Stomach (tissue), 9 donors: ENCODE measurements around the gene LIN52. TPM values are rescaled to one million over a fixed set of nuclear protein-coding genes. Genes with fewer than 3 reads are reported as not detected.

Experiments used
- DNase-seq, 2 donors: peaks; one replicate each; pipeline versions ENCODE4 v3.0.0 to v3.0.0-alpha.2; 2013 to 2019
- H3K27ac ChIP-seq, 5 donors: fragments of 200-600 bp in 4 of 5; sonication (generic) in 4 of 5; one replicate each; pipeline ENCODE4 v1.5.1; 2013 to 2019; ENCODE audit warnings: mild to moderate bottlenecking in 1 of 5, moderate library complexity in 1 of 5
- H3K27me3 ChIP-seq, 3 donors: fragments of 200-600 bp; sonication (generic); one replicate each; pipeline ENCODE4 v1.5.1; 2017 to 2019; ENCODE audit warnings: mixed run types in 1 of 3
- H3K36me3 ChIP-seq, 4 donors: fragments of 200-600 bp; sonication (generic); 1 replicate in 3 of 4; 2 replicates in 1 of 4; pipeline ENCODE4 v1.5.1; 2016 to 2019
- H3K4me1 ChIP-seq, 4 donors: fragments of 200-600 bp; sonication (generic); one replicate each; pipeline ENCODE4 v1.5.1; 2016 to 2019
- H3K4me3 ChIP-seq, 4 donors: fragments of 200-600 bp; sonication (generic) in 3 of 4; one replicate each; pipeline ENCODE4 v1.5.1; 2016 to 2019; ENCODE audit warnings: mild to moderate bottlenecking in 1 of 4
- H3K9me3 ChIP-seq, 4 donors: fragments of 200-600 bp; sonication (generic); one replicate each; pipeline ENCODE4 v1.5.1; 2016 to 2019
- EP300 ChIP-seq: sonication (generic); formaldehyde crosslinking; IDR thresholded peaks from one replicate; pipeline ENCODE4 v1.6.1; 2017; ENCODE audit warnings: antibody characterized with exemption
- POLR2A ChIP-seq, 4 donors: fragments of 450-650 bp; IDR thresholded peaks; one replicate each; pipeline ENCODE4 v1.6.1; 2016; ENCODE audit warnings: antibody characterized with exemption in 4 of 4, control low read depth in 2 of 4, mild to moderate bottlenecking in 1 of 4, moderate library complexity in 1 of 4
- POLR2AphosphoS5 ChIP-seq, 3 donors: sonication (generic); formaldehyde crosslinking; IDR thresholded peaks; one replicate each; pipeline ENCODE4 v1.6.1; 2016; ENCODE audit warnings: antibody characterized with exemption in 3 of 3
- WGBS, 5 donors: extraction: QIAGEN DNeasy Blood & Tissue Kit in 3 of 5; methylation state at CpG; one replicate each; pipeline versions ENCODE4 v1.1.5 to v1.1.7; 2013 to 2018; 5-methylcytosine and 5-hydroxymethylcytosine counted together
- intact Hi-C: fragments of 100-400 bp; cut with DNase I; formaldehyde crosslinking; loops from one replicate; pipeline ENCODE4 v1.15.1; 2023; ENCODE audit warnings: low total_unique reads
- polyA plus RNA-seq, 3 donors: library from polyadenylated mRNA; stranded (reverse); fragments of 200-250 nt; gene quantifications; one replicate each; pipeline ENCODE4 v1.2.3, GENCODE V29; 2013
- total RNA-seq, 5 donors: library from RNA; depleted of rRNA; stranded (reverse); fragments of >200 nt; gene quantifications; one replicate each; pipeline versions ENCODE4 v1.1.0 to v1.2.3, GENCODE V29; 2014 to 2016
- TF ChIP-seq, protein P1 (sequence below), 7 experiments: fragments of 450-650 bp in 4 of 7; fragments of 200-600 bp in 3 of 7; sonication (generic) in 3 of 7; IDR thresholded peaks; one replicate each; pipeline ENCODE4 v1.5.1; 2016 to 2019; ENCODE audit warnings: antibody characterized with exemption in 7 of 7, control low read depth in 2 of 7, mild to moderate bottlenecking in 1 of 7
- donor health status: healthy with polysubstance abuse.
- donor health status: Bipolar disorder and iron deficiency.
- donor health status: healthy.

Gene LIN52
- total and polyA plus RNA-seq, 8 donors, result 0.87 to 16.7 (median 6.9) TPM

DNA sequence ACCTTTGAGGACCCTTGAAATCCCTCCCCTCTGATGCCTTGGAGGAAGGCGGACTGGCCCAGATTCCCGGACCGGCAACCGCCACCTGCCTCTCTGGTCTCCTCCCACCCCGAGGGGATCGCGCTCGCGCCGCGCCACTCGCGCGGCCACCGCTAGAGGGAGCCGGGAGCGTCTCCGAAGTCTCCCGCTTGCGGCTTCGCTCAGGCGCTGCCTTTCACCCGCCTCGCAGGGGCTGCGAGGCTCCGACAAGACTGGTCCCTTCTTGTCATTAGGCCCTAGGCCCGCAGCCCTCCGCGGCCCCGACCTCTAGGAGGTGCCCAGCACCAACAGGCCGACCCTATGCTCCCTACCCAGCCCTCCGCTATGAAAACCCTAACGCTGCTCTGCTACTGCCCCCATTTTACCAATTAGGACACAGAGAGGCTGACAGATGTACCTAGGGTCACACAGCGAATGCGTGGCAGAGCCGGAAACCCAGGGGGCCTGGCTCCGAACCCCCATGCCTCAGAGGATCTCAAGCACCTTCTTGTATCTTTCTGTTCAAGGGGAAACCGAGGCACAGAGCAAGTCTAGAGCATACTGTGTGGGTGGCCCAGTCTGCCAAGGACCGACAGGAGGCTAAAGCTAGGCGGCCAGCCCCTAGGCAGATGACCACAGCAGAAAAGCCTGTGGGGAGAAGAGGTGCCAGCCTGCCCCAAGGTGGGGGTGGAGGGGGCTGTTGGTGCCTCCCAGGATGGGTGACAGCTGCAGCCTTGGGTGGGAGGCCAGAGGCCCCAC, 133.1 kb downstream of the LIN52 start:
- Histone ChIP-seq H3K9me3 (no peaks in the 10 kb centered on the region), H3K36me3 (no peaks in the 10 kb centered on the region), H3K4me1 (peaks cover 6 to 11% (median 9%) of the 10 kb centered on the region in 4 donors), H3K27ac (no peak overlapping the region), H3K4me3 (peak overlapping the region; percentile 9 to 36 (median 22)), H3K27me3 (peaks cover 7 to 74% (median 35%) of the 10 kb centered on the region in 3 donors)
- WGBS, 5 donors, result 11 to 25% (median 13%) methylated on average over 14 to 40 of the region's 40 CpGs
- DNase-seq, result peak; percentile 77 to 87
- intact Hi-C loops, result no loop called here
- TF ChIP-seq POLR2A (IDR thresholded peaks at IDR 0.05), result no peak
- TF ChIP-seq EP300, result no peak
- TF ChIP-seq, protein P1, sequence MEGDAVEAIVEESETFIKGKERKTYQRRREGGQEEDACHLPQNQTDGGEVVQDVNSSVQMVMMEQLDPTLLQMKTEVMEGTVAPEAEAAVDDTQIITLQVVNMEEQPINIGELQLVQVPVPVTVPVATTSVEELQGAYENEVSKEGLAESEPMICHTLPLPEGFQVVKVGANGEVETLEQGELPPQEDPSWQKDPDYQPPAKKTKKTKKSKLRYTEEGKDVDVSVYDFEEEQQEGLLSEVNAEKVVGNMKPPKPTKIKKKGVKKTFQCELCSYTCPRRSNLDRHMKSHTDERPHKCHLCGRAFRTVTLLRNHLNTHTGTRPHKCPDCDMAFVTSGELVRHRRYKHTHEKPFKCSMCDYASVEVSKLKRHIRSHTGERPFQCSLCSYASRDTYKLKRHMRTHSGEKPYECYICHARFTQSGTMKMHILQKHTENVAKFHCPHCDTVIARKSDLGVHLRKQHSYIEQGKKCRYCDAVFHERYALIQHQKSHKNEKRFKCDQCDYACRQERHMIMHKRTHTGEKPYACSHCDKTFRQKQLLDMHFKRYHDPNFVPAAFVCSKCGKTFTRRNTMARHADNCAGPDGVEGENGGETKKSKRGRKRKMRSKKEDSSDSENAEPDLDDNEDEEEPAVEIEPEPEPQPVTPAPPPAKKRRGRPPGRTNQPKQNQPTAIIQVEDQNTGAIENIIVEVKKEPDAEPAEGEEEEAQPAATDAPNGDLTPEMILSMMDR (IDR thresholded peaks at IDR 0.05), result peak in 5 of 7 experiments; percentile 52 to 92 (median 89)

DNA sequence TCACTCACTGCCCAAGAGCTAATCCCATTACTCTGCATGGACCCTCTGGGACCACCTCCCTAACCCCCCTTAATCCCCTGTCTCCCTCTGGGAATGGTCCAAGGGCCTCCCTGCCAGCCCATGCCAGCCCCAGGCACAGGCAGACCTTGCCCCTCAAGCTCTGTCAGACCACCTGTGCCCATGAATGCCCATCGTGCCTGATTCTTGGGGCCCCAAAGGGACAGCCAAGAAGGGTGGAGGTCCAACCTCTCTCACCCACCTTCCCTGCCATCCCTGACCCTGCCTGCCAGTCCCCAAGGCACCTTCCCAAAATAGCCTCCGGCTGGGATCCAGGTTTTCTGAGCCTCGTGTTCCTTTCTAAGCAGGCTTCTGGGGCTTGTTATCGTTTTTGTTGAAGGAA, 133.7 kb downstream of the LIN52 start:
- intact Hi-C loops, result no loop called here
- 47 to 64% (median 63%) methylated on average over 4 of the region's 4 CpGs for WGBS, 5 donors
- no peak for TF ChIP-seq EP300

DNA sequence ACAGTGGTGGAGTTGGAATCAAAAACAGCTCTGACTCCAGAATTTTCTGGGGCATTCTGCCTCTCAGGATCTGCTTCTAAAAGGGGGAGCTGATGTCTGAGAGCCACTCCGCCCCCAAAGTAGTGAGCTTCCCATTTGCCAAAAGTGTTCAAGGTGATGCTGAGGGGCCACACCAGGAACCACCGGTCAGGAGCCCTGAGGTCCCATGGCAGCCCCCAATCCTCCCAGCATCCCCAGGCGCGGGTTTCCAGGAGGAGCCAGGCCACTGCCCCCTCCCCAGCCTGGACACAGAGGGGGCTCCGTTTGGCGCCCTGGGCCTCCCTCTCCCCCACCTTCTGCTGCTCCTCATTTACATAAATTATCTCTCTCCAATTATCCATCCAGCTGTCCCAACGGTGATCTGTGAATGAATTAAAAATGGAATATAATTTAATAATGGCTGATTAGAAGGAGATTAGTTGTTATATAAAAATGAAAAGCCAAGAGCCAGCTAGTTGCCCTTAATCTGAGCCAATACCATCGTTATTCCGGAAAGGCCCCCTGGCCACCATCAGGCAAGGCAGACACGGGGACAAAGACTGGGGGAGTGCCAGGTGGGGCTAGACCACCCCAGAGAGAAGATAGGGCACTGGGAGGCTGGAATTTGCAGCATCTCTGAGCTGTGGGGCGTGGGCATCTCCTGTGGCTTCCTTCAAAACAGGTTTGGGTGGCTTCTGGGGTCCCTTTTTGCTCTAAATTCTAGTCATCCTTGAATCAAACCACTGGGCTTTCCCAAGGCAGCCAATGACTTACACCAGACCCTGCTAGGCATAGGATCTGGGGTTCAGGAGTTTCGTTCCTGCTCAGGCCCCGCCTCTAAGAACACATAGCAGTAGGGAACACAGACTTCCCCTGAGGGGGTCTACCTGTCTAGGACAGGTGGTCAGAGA, 134.8 kb downstream of the LIN52 start:
- intact Hi-C loops, result no loop called here
- no peak for DNase-seq
- H3K27me3 ChIP-seq, result peaks cover 7 to 73% (median 35%) of the 10 kb centered on the region in 3 donors
- no peak overlapping the region for H3K27ac ChIP-seq
- WGBS, 5 donors, result 57 to 70% (median 68%) methylated on average over 12 to 13 of the region's 13 CpGs
- no peak for TF ChIP-seq EP300
- no peak for TF ChIP-seq POLR2AphosphoS5 (IDR thresholded peaks at IDR 0.05)
- TF ChIP-seq, protein P1 (IDR thresholded peaks at IDR 0.05), result no peak
- no peak for TF ChIP-seq POLR2A (IDR thresholded peaks at IDR 0.05)
- no peak overlapping the region for H3K4me3 ChIP-seq
- no peaks in the 10 kb centered on the region for H3K36me3 ChIP-seq
- H3K9me3 ChIP-seq, result no peaks in the 10 kb centered on the region
- H3K4me1 ChIP-seq, result peaks cover 6 to 11% (median 9%) of the 10 kb centered on the region in 4 donors

More for the DNA sequence above, 133.7 kb downstream of the LIN52 start:
- Histone ChIP-seq H3K27ac (no peak overlapping the region), H3K9me3 (no peaks in the 10 kb centered on the region), H3K4me3 (no peak overlapping the region), H3K27me3 (peaks cover 7 to 73% (median 35%) of the 10 kb centered on the region in 3 donors), H3K4me1 (peaks cover 6 to 11% (median 9%) of the 10 kb centered on the region in 4 donors), H3K36me3 (no peaks in the 10 kb centered on the region)
- DNase-seq, result no peak

DNA sequence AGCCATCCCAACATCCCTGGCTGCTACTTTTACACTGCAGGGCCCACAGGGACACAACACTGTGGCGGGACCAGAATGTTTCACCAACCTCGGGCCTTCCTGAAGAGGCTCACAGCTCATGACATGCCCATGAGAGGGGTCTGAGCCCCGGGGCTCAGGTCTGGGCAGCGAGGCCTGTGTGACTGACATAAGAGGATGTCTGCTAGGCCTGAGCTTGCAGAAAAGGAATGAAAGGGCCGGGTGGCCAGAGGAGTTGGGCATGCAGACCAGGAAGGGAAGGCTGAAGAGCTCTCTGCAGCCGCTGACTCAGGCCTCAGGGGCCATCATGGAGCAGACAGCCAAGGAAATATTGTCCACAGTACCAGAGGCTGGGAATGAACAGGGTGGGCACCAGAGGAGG, 136.2 kb downstream of the LIN52 start:
- Histone ChIP-seq H3K9me3 (no peaks in the 10 kb centered on the region), H3K27ac (no peak overlapping the region), H3K4me1 (peaks cover 6 to 11% (median 9%) of the 10 kb centered on the region in 4 donors), H3K27me3 (peaks cover 7 to 75% (median 40%) of the 10 kb centered on the region in 3 donors), H3K4me3 (no peak overlapping the region), H3K36me3 (no peaks in the 10 kb centered on the region)
- 64 to 91% (median 83%) methylated on average over 2 to 6 of the region's 6 CpGs for WGBS, 5 donors
- no peak for DNase-seq
- TF ChIP-seq POLR2A (IDR thresholded peaks at IDR 0.05) (no peak), EP300 (no peak), POLR2AphosphoS5 (IDR thresholded peaks at IDR 0.05) (no peak)
- TF ChIP-seq, protein P1 (IDR thresholded peaks at IDR 0.05), result no peak
- intact Hi-C loops, result no loop called here
